HG03565 (cell line): ENCODE measurements around the gene FOLR3.
"Not testable (repeated sequence)": the region's sequence is repeated elsewhere in the genome, so short reads cannot be mapped to it uniquely, and the experiment has no call there.

Source experiments
- ATAC-seq: cut with Tn5 transposase; IDR thresholded peaks from one replicate; pipeline ENCODE4 v1.9.1; 2021; ENCODE audit warnings: mild to moderate bottlenecking, moderate library complexity; ENCODE audit not compliant: unreplicated experiment

FOLR3 gene

DNA sequence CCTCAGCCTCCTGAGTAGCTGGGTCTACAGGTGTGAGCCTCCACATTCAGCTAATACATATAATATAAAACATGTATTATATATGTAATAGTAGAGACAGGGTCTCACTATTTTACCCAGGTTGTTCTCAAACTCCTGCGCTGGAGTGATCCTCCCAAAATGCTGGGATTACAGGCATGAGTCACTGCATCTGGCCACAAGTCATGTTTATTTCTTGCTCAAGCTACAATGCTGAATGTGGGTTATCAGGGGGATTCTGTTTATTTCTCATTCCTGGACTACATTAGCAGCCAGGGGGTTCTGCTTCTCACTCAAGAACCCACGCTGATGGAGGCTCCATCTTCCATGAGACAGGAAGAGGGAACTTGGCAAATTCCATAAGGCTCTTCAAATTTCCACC, 24.8 kb downstream of the FOLR3 start:
- no peak for ATAC-seq

DNA sequence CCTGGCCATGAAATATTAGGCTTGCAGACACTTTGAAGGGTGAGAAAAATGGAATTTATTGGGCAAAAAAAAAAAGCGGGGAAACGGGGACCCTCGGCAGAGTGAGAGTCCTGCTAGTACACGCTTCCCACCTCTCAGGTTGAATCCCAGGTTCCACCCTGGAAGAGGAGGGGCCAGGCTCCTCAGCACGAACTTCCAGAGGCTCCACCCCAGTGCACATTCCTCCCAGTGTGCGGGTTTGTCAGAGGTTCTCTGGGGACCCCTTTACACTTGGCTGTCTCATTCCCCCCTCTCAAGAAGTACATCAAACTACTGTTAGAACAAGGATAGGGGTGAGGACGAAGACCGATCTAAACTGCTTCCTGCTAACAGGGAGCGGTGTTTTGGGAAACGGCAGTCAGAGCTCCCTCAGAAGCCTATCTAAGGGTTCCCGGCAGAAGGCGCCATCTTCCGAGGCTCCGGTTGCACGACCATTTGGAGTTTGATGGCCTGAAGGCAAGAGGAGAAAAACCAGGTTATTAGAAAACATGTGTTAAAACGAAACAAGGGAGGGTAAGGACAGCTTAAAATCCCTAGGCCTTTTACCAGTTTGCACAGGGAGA, 27.5 kb downstream of the FOLR3 start:
- ATAC-seq, result no peak

DNA sequence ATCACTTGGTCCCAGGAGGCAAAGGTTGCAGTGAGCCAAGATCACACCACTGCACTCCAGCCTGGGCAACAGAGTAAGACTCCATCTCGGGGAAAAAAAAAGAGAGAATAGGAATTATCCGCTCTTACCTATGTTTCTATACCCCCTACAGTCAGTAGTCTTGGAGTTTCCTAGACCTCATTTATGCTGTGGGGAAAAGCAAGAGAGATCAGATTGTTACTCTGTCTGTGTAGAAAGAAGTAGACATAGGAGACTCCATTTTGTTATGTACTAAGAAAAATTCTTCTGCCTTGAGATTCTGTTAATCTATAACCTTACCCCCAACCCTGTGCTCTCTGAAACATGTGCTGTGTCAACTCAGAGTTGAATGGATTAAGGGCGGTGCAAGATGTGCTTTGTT, 28.7 kb downstream of the FOLR3 start:
- ATAC-seq, result not testable (repeated sequence)

DNA sequence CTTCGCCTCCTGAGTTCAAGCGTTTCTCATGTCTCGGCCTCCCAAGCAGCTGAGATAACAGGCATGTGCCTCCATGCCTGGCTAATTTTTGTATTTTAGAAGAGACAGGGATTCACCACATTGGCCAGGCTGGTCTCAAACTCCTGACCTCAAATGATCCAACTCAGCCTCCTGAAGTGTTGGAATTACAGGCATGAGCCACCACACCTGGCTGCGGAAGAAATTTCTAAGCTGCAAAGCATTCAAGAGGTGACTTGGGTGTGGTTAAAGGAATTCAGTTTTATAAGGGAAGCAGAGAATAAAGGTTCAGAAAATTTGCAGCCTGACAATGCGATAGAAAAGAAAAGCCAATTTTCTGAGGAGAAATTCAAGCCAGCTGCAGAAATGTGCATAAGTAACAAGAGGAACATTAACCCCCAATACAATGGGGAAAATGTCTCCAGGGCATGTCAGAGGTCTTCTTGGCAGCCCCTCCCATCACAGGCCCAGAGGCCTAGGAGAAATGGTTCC, 33.6 kb downstream of the FOLR3 start:
- not testable (repeated sequence) for ATAC-seq

DNA sequence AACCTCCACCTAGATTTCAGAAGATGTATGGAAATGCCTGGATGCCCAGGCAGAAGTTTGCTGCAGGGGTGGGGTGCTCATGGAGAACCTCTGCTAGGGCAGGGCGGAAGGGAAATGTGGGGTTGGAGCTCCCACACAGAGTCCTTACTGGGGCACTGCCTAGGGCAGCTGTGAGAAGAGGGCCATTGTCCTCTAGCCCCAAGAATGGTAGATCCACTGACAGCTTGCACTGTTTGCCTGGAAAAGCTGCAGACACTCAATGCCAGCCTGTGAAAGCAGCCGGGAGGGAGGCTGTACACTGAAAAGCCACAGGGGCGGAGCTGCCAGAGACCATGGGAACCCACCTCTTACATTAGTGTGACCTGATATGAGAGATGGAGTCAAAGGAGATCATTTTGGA, 34.2 kb downstream of the FOLR3 start:
- not testable (repeated sequence) for ATAC-seq

DNA sequence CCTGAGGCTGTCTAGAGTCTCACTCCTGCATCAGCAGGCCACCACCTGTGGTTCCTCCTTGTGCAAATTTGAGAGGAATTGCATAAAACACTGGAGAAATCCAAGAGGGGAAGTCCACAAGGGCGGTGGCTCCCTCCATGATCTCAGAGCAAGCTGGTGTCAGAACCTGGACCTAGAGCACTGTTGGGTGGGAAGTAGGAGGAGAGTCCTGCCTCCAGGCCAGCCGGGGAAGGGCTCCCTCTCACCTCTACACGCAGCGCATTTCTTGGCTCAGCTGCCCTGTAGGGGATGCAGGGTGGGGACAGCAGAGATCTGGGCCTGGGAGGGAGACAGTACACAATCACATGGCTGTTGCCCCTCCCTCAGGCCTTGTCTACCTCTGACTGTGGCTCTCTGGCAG, 36.5 kb downstream of the FOLR3 start:
- not testable (repeated sequence) for ATAC-seq

DNA sequence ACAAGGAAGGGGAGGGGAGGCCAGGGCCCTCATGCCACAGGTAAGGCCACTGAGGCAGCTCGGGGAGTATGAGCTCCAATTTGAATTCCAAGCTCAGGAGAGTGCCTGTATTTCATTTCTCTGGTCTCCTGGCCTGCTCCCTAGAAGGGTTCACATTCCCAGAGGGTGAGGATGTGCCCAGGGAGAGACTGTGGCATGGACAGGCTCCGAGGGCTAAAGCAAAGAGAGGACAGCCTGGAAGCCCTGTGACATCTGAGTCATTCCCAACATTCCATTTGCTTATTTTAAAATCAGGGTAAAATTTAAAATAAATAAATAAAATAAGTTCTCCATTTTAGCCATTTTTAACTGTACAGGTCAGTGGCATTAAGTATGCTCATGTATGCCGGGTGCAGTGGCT, 37.8 kb downstream of the FOLR3 start:
- no peak for ATAC-seq

DNA sequence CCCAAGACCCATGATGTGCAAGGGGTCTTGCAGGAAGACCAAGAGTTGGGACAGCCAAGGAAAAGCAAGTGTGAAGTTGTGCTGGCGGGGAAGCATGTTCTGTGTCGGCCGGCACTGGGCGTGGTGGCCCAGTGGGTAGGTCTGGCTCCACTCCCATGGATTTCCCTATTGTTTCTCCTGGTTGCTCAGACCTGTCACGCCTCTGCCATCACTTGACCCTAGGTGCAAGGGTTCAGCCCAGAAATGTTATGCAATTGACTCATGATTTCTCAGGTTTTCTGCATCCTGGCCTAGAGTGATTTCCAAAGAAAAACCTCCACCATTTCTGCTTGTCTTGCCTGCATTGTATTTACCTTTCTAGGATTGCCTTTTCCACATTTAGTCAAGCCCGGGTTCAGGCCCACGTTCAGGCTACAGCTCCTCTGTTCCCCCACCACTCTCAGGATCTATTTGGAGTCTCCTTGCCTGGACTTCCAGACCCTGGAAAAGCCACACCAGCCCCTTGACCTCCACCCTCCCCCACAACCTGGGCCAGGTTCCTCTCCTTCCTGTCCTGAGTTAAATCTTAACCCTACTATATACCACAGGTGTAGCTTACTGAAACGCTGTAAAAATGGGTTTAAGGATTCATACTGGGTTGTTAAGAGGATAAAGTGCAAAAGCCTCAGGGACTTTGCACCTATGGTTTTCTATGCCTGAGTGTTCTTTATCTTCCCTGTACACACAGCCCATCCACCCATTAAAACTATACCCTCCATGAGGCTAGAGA, 39.0 kb downstream of the FOLR3 start:
- ATAC-seq, result no peak

DNA sequence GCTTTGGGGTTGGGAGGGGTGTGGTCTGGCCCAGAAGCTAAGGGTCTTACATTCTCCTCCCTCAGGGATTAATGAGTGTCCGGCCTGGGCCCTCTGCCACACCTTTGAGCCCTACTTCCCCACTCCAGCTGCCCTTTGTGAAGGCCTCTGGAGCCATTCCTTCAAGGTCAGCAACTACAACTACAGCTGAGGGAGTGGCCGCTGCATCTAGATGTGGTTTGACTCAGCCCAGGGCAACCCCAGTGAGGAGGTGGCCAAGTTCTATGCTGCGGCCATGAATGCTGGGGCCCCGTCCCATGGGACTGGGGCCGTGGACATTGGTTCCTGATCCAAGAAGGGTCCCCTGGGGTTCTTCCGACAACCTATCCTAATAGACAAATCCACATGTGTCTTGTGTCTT, 42.1 kb downstream of the FOLR3 start:
- no peak for ATAC-seq

DNA sequence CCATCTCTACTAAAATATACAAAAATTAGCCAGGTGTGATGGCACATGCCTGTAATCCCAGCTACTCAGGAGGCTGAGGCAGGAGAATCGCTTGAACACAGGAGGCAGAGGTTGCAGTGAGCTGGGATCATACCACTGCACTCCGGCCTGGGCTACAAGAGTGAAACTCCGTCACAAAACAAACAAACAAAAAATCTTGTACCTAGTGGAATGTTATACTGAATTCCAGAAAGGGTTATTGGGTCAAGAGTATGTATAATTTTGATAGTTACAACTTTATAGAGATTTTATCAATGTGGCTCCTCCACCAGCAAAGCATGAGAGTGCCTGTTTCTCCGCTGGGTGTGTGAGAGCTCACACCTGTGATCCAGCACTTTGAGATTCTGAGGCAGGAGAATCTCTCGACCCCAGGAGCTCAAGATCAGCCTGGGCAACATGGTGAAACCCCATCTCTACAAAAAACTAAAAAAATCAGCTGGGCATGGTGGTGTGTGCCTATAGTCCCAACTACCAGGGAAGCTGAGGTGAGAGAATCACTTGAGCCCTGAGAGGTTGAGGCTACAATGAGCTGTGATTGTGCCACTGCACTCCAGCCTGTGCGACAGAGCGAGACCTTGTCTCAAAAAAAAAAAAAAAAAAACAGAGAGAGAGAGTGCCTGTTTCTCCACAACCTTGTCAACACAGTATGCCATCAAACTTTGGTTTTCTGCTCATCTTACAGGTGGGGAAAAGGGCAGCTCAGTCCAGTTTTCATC, 43.7 kb downstream of the FOLR3 start:
- no peak for ATAC-seq

DNA sequence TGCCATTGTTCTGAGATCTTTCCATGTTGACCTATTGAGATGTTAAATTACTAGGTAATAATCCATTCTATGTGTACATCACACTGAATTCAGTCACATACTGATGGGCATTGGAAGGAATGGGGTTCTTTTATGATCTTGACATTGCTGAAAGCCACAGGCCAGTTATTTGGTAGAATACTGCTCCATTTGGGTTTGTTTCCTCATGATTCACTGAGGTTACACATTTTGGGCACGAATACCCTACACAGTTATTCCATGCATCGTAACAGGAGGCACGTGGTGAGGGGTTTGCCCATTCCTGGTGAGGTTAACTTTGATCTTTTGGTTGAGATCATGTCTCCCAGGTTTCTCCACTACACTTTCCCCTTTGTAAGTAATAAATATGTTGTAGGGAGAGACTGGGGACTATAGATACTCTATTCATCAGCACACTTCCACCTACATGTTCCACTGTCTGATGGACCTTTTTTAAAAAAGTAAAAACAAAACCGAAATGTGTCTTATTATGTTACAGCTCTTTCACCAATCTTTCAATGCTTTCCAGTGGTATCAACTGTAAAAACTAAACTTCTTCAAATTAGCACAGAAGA, 44.4 kb downstream of the FOLR3 start:
- no peak for ATAC-seq

DNA sequence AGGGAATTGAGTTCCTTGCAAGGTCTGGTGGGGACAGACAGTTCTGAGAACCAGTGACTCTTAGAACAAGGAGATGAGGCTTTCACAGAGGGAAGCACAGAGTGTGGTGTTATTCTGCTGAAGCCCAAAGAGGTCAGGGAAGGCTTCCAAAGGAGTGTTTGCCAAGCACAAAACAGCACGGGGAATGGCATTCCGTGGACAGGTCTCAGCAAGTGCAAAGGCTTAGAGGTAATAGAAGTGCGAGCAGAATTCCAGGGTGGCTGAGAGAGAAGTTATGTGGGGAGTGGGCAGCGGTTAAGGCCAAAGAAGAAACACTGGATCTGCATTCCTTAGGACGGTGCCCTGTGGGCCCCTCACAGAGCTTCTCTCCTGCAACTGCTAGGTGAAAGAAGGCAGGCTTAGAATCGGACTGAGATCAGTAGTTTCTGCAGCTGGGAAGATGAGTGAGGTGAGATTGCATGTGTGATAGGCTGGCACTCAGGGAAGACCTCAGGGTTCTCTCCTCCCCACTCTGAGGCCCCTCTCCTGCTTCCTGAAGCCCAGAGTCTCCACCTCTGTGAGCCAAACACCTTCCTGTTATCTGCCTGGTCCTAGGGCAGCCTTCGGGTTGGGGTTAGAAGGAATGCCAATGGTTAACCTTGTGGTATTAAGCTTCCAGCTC, 45.5 kb downstream of the FOLR3 start:
- not testable (repeated sequence) for ATAC-seq

DNA sequence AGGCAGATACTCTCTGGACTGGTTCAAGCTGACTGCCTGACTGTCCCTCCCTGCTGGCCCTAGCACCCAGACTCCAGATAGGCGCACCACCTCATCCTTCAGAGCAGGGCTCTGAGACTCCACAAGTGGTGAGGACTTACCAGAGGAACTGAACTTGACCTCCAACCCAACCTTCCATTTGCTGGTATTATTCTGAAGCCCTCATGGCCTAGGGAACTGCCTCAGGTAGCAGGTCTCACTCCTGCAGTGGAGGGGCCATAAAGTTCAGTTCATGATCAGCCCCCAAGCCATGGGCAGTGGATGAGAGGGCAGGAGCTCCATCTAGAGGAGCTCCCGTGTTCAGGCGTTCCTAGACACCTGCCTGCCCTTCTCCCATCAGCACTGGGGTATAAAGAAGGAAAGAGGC, 46.0 kb downstream of the FOLR3 start:
- ATAC-seq, result not testable (repeated sequence)

DNA sequence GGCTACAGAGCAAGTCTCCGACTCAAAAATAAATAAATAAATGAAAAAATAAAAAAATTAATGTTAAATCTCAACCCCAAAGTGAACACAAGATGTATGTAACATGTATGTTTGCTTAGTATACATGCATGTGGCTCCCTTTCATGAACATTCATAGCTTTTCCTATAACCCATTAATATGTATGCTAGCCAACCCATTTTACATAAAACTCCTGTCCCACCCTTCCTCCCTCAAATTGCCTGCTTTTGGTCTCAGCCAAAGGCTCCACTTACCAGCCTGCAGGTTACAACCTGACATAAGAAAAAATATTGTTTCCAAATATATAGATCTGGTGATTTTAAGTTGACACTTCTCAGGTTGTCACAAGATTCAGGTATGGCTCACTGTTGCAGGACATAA, 52.7 kb downstream of the FOLR3 start:
- no peak for ATAC-seq
